AG10803 (cell line): Measurements from ENCODE around the gene NAPA.

ENCODE experiments used
- DNase-seq: peaks from one replicate; pipeline ENCODE4 v3.0.0; 2010; ENCODE audit warnings: low read depth
- H3K4me3 ChIP-seq: 2 replicates; pipeline ENCODE4 v1.5.1; 2011; ENCODE audit warnings: mild to moderate bottlenecking, low read length, control low read depth
- CTCF ChIP-seq: conservative IDR thresholded peaks from 2 replicates; pipeline ENCODE4 v1.5.1; 2011; ENCODE audit warnings: mild to moderate bottlenecking, low read length, control low read depth, inconsistent platforms

The NAPA gene

GRCh38 chr19:47538812-47539211, 23.9 kb upstream of the NAPA start:
- TF ChIP-seq CTCF = no peak
- no peak for DNase-seq
- no peak overlapping the region for H3K4me3 ChIP-seq

GRCh38 chr19:47537493-47537892, 22.6 kb upstream of the NAPA start:
- TF ChIP-seq CTCF = no peak
- DNase-seq = no peak
- H3K4me3 ChIP-seq = no peak overlapping the region

- no peak overlapping the region for H3K4me3 ChIP-seq
- no peak for TF ChIP-seq CTCF
- no peak for DNase-seq
These were observed 19.8 kb upstream of the NAPA start for GRCh38 chr19:47534628-47535027.

DNA sequence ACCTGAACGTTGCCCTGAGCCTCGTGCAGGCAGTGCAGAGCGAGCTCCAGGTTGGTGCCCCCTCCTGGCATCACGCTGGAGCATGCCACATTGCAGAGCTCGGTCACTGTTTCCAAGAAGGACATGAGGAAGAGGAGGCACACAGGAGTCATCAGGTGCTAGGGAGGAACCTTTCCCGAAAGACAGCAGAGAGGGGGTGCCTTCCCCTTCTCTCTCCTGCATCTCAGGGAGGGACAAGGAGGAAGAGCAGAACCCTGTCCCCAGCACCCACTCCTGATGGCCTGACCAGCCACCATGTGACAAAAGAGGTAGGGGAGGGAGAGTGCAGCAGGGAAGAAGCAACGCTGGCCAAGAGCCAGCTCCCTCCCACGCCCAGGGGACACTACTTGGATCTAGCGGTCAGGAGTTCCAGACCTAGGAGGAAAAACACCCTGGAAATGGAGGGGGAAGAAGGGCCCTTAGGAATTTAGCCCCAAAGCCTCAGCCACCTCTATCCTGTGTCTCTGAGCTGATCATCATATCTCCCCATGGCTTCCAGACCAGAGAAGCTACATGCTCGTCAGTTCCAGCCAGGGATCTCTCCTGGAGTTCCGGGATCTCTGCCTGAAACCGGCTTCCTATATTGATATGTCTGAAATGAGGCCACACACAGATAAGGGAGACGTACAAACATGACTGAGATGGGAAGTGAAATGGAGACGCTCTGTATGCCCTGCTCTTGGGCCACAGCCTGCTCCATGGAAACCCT, 17.0 kb upstream of the NAPA start:
- no peak for DNase-seq
- no peak overlapping the region for H3K4me3 ChIP-seq
- no peak for TF ChIP-seq CTCF

- DNase-seq = no peak
- TF ChIP-seq CTCF = no peak
- H3K4me3 ChIP-seq = no peak overlapping the region
These were observed 14.3 kb upstream of the NAPA start for GRCh38 chr19:47529018-47529742.

DNA sequence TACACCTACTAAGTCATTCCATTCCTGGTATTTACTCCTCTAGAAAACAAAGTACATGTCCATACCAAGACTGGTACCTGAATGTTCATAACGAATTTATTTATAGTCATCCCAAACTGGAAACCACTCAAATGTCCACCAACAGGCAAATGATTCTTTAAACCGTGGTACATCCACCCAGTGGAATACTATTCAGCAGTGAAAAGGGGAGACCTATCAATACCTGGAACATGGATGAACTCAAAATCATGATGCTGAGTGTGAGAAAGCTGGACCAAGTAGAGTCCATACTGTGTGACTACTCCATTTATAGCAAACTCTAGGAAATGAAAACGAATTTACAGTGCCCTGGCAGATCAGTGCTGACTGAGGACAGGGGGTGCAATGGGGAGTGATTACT, 11.9 kb upstream of the NAPA start:
- DNase-seq = no peak
- no peak overlapping the region for H3K4me3 ChIP-seq
- TF ChIP-seq CTCF = no peak

GRCh38 chr19:47523473-47523872, 8.6 kb upstream of the NAPA start:
- no peak for DNase-seq

More at GRCh38 chr19:47523473-47523872, 8.6 kb upstream of the NAPA start:
- H3K4me3 ChIP-seq = no peak overlapping the region
- no peak for TF ChIP-seq CTCF
